Measurements from ENCODE around the gene PLTP.
"Not testable (repeated sequence)": the region's sequence is repeated elsewhere in the genome, so short reads cannot be mapped to it uniquely, and the experiment has no call there.

Gene PLTP, protein sequence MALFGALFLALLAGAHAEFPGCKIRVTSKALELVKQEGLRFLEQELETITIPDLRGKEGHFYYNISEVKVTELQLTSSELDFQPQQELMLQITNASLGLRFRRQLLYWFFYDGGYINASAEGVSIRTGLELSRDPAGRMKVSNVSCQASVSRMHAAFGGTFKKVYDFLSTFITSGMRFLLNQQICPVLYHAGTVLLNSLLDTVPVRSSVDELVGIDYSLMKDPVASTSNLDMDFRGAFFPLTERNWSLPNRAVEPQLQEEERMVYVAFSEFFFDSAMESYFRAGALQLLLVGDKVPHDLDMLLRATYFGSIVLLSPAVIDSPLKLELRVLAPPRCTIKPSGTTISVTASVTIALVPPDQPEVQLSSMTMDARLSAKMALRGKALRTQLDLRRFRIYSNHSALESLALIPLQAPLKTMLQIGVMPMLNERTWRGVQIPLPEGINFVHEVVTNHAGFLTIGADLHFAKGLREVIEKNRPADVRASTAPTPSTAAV

GRCh38 chr20:45911486-45912343, at the start of gene PLTP:
Gene PLTP (minus strand): TSS chr20:45912155. CDS start chr20:45911452, 703 bp downstream.
- H3K27ac ChIP-seq (ENCODE audit: low read depth in 2 of 2, low read length in 2 of 2), result peak within 1 kb of the TSS; percentile 59 to 84
- peaks cover 8 to 11% of the 10 kb centered on the region in 2 donors for H3K4me1 ChIP-seq (ENCODE audit: control insufficient read depth in 2 of 2, insufficient read depth in 2 of 2, low read length in 2 of 2)
- peak within 1 kb of the TSS; percentile 48 to 68 for H3K9ac ChIP-seq (ENCODE audit: low read depth in 1 of 2, low read length in 2 of 2)
- peaks cover 0 to 3% of the 10 kb centered on the region in 2 donors for H3K36me3 ChIP-seq (ENCODE audit: control insufficient read depth in 2 of 2, insufficient read depth in 2 of 2, low read length in 2 of 2)
- no peaks in the 10 kb centered on the region for H3K27me3 ChIP-seq (ENCODE audit: control insufficient read depth in 2 of 2, insufficient read depth in 2 of 2, low read length in 2 of 2)
- no peaks in the 10 kb centered on the region for H3K9me3 ChIP-seq (ENCODE audit: control insufficient read depth in 2 of 2, low read length in 2 of 2)
- peak within 1 kb of the TSS; percentile 62 to 70 for H3K4me3 ChIP-seq (ENCODE audit: low read length in 2 of 2)

DNA sequence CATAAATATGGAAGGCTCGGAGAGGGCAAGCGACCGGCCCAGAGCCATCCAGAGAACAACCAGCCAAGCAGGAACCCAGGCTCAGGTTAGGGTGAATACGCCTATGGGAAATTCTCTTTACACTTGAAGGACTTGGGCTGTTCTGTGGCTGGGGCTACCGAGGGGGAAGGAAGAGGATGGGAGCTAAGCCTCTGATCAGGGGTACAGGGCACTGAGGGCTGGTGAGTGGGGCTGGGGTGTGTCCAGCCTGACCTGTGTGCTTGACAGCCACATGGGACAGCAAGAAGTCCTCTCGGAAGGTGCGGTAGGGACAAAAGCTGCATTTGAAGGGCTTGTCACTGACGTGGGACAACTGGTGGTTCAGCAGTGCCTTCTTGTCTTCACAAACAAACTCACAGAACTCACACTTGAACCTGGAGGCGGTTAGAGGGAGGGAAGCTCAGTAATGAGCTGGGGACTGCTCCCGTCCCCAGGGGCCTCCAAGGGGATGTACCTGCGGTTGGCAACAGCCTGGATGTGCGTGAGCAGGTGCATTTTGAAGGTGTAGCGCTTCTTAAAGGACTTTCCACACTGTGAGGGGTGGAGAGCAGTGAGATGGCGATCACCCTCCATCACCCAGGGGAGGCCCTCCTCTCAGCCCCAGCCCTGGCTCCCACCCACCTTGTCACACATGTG, 48.1 kb upstream of the PLTP start:
- H3K36me3 ChIP-seq (ENCODE audit: control insufficient read depth in 2 of 2, insufficient read depth in 2 of 2, low read length in 2 of 2), result peaks cover 59 to 77% of the 10 kb centered on the region in 2 donors

GRCh38 chr20:45959126-45959525, 47.2 kb upstream of the PLTP start:
- H3K27ac ChIP-seq (ENCODE audit: low read depth in 2 of 2, low read length in 2 of 2), result no peak overlapping the region
- no peaks in the 10 kb centered on the region for H3K4me1 ChIP-seq (ENCODE audit: control insufficient read depth in 2 of 2, insufficient read depth in 2 of 2, low read length in 2 of 2)
- no peak overlapping the region for H3K4me3 ChIP-seq (ENCODE audit: low read length in 2 of 2)
- H3K9me3 ChIP-seq (ENCODE audit: control insufficient read depth in 2 of 2, low read length in 2 of 2), result no peaks in the 10 kb centered on the region
- peaks cover 59 to 73% of the 10 kb centered on the region in 2 donors for H3K36me3 ChIP-seq (ENCODE audit: control insufficient read depth in 2 of 2, insufficient read depth in 2 of 2, low read length in 2 of 2)
- no peak overlapping the region for H3K9ac ChIP-seq (ENCODE audit: low read depth in 1 of 2, low read length in 2 of 2)
- H3K27me3 ChIP-seq (ENCODE audit: control insufficient read depth in 2 of 2, insufficient read depth in 2 of 2, low read length in 2 of 2), result no peaks in the 10 kb centered on the region

More for the DNA sequence above, 48.1 kb upstream of the PLTP start:
- H3K27me3 ChIP-seq (ENCODE audit: control insufficient read depth in 2 of 2, insufficient read depth in 2 of 2, low read length in 2 of 2), result no peaks in the 10 kb centered on the region
- no peak overlapping the region for H3K4me3 ChIP-seq (ENCODE audit: low read length in 2 of 2)
- no peak overlapping the region for H3K9ac ChIP-seq (ENCODE audit: low read depth in 1 of 2, low read length in 2 of 2)
- no peaks in the 10 kb centered on the region for H3K4me1 ChIP-seq (ENCODE audit: control insufficient read depth in 2 of 2, insufficient read depth in 2 of 2, low read length in 2 of 2)
- H3K27ac ChIP-seq (ENCODE audit: low read depth in 2 of 2, low read length in 2 of 2), result no peak overlapping the region
- H3K9me3 ChIP-seq (ENCODE audit: control insufficient read depth in 2 of 2, low read length in 2 of 2), result no peaks in the 10 kb centered on the region

DNA sequence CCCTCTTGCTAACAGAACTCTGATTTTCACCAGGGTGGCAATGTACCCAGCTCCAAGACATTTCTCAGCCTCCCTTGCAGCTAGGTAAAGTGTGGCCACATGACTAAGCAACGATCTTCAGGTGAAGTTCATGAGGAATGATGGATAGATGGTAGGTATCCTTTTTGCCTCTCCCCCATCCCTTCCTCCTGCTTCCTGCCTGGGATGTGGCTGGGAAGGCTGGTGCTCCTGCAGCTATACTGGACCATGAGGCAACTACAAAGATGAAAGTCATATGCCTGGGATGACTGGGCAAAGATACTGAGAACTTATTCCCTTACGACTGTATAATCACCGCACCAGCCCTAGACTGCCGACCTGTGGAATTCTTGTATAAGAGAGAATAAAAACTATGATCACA, 46.6 kb upstream of the PLTP start:
- no peak overlapping the region for H3K9ac ChIP-seq (ENCODE audit: low read depth in 1 of 2, low read length in 2 of 2)
- H3K27me3 ChIP-seq (ENCODE audit: control insufficient read depth in 2 of 2, insufficient read depth in 2 of 2, low read length in 2 of 2), result no peaks in the 10 kb centered on the region
- no peaks in the 10 kb centered on the region for H3K9me3 ChIP-seq (ENCODE audit: control insufficient read depth in 2 of 2, low read length in 2 of 2)
- no peaks in the 10 kb centered on the region for H3K4me1 ChIP-seq (ENCODE audit: control insufficient read depth in 2 of 2, insufficient read depth in 2 of 2, low read length in 2 of 2)
- H3K27ac ChIP-seq (ENCODE audit: low read depth in 2 of 2, low read length in 2 of 2), result no peak overlapping the region
- H3K36me3 ChIP-seq (ENCODE audit: control insufficient read depth in 2 of 2, insufficient read depth in 2 of 2, low read length in 2 of 2), result peaks cover 53 to 69% of the 10 kb centered on the region in 2 donors
- no peak overlapping the region for H3K4me3 ChIP-seq (ENCODE audit: low read length in 2 of 2)

GRCh38 chr20:45957021-45957941, 45.3 kb upstream of the PLTP start:
- Histone ChIP-seq H3K36me3 (ENCODE audit: control insufficient read depth in 2 of 2, insufficient read depth in 2 of 2, low read length in 2 of 2) (peaks cover 60 to 72% of the 10 kb centered on the region in 2 donors), H3K9me3 (ENCODE audit: control insufficient read depth in 2 of 2, low read length in 2 of 2) (no peaks in the 10 kb centered on the region), H3K9ac (ENCODE audit: low read depth in 1 of 2, low read length in 2 of 2) (no peak overlapping the region), H3K27me3 (ENCODE audit: control insufficient read depth in 2 of 2, insufficient read depth in 2 of 2, low read length in 2 of 2) (no peaks in the 10 kb centered on the region), H3K27ac (ENCODE audit: low read depth in 2 of 2, low read length in 2 of 2) (no peak overlapping the region), H3K4me3 (ENCODE audit: low read length in 2 of 2) (no peak overlapping the region), H3K4me1 (ENCODE audit: control insufficient read depth in 2 of 2, insufficient read depth in 2 of 2, low read length in 2 of 2) (no peaks in the 10 kb centered on the region)

DNA sequence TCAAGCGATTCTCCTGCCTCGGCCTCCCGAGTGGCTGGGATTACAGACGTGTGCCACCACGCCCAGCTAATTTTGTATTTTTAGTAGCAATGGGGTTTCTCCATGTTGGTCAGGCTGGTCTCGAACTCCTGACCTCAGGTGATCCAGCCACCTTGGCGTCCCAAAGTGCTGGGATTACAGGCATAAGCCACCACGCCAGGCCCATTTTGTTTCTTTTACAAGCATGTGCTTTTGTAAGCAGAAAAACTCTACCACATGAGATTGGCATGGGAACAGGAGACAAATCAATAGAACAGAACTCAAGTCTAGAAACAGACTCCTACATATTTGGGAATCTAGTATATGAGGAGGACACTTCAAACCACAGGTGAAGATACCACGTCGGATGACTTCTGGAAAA, 44.4 kb upstream of the PLTP start:
- H3K4me3 ChIP-seq (ENCODE audit: low read length in 2 of 2); H3K4me1 ChIP-seq (ENCODE audit: control insufficient read depth in 2 of 2, insufficient read depth in 2 of 2, low read length in 2 of 2); H3K27me3 ChIP-seq (ENCODE audit: control insufficient read depth in 2 of 2, insufficient read depth in 2 of 2, low read length in 2 of 2); H3K9me3 ChIP-seq (ENCODE audit: control insufficient read depth in 2 of 2, low read length in 2 of 2); H3K9ac ChIP-seq (ENCODE audit: low read depth in 1 of 2, low read length in 2 of 2); H3K27ac ChIP-seq (ENCODE audit: low read depth in 2 of 2, low read length in 2 of 2): not testable (repeated sequence)
- H3K36me3 ChIP-seq (ENCODE audit: control insufficient read depth in 2 of 2, insufficient read depth in 2 of 2, low read length in 2 of 2), result peaks cover 62 to 72% of the 10 kb centered on the region in 2 donors

DNA sequence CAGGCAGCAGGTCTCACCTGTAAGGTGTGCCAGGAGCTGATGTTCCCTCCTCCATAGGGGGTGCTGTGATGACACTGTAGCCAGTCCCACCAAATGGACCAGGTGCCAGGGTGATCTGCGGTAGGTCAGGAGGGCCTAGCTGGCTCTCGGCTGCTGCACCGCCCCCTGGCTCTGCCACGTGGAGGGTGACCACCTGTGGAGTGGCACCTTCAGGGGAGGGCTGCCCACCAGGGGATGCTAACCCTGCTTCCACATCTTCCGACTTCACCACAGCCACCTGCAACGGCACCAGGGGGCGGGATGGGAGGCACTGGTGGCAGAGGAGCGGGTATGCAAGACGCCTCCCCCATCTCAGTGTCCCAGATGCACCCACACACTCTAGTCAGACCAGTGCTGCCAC, 41.7 kb upstream of the PLTP start:
- H3K4me3 ChIP-seq (ENCODE audit: low read length in 2 of 2), result no peak overlapping the region
- H3K36me3 ChIP-seq (ENCODE audit: control insufficient read depth in 2 of 2, insufficient read depth in 2 of 2, low read length in 2 of 2), result peaks cover 59 to 69% of the 10 kb centered on the region in 2 donors
- H3K27ac ChIP-seq (ENCODE audit: low read depth in 2 of 2, low read length in 2 of 2), result no peak overlapping the region
- no peak overlapping the region for H3K9ac ChIP-seq (ENCODE audit: low read depth in 1 of 2, low read length in 2 of 2)
- no peaks in the 10 kb centered on the region for H3K27me3 ChIP-seq (ENCODE audit: control insufficient read depth in 2 of 2, insufficient read depth in 2 of 2, low read length in 2 of 2)
- no peaks in the 10 kb centered on the region for H3K9me3 ChIP-seq (ENCODE audit: control insufficient read depth in 2 of 2, low read length in 2 of 2)
- no peaks in the 10 kb centered on the region for H3K4me1 ChIP-seq (ENCODE audit: control insufficient read depth in 2 of 2, insufficient read depth in 2 of 2, low read length in 2 of 2)

DNA sequence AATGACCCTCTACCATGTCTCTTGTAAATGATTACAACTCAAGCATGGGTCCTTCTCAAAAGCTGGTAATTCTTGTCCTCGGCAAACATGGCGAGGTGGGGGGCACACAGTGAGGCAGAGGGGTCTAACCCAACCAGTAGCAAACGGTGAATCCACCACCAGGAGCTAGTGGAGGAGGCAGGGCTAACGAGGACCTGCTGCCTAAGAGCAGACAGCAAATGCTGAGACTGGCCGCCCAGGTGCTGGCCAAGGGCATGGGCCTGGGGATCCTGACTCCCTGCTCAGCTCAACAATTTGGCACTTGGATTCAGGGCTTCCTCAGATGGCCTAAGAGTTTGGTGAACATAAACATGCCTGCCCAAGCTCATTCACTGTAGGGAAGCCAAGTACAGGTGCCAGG, 40.9 kb upstream of the PLTP start:
- Histone ChIP-seq H3K9me3 (ENCODE audit: control insufficient read depth in 2 of 2, low read length in 2 of 2) (no peaks in the 10 kb centered on the region), H3K36me3 (ENCODE audit: control insufficient read depth in 2 of 2, insufficient read depth in 2 of 2, low read length in 2 of 2) (peaks cover 62 to 71% of the 10 kb centered on the region in 2 donors), H3K4me3 (ENCODE audit: low read length in 2 of 2) (no peak overlapping the region)

More for the DNA sequence above, 40.9 kb upstream of the PLTP start:
- no peak overlapping the region for H3K9ac ChIP-seq (ENCODE audit: low read depth in 1 of 2, low read length in 2 of 2)
- no peak overlapping the region for H3K27ac ChIP-seq (ENCODE audit: low read depth in 2 of 2, low read length in 2 of 2)
- H3K4me1 ChIP-seq (ENCODE audit: control insufficient read depth in 2 of 2, insufficient read depth in 2 of 2, low read length in 2 of 2), result no peaks in the 10 kb centered on the region
- H3K27me3 ChIP-seq (ENCODE audit: control insufficient read depth in 2 of 2, insufficient read depth in 2 of 2, low read length in 2 of 2), result no peaks in the 10 kb centered on the region
